ENCODE data around the gene PTPRU. TPM values are rescaled to one million over a fixed set of nuclear protein-coding genes. Genes with fewer than 3 reads are reported as not detected.
A peak's percentile ranks its signal among the peaks of the same experiment; 100 is the strongest.

PTPRU gene
- total and polyA plus RNA-seq, 2 of the 8 experiments (the other 6 are each of a cell fraction or from before 2014, with no cell fraction given) = 33.8 to 41.8 TPM

DNA sequence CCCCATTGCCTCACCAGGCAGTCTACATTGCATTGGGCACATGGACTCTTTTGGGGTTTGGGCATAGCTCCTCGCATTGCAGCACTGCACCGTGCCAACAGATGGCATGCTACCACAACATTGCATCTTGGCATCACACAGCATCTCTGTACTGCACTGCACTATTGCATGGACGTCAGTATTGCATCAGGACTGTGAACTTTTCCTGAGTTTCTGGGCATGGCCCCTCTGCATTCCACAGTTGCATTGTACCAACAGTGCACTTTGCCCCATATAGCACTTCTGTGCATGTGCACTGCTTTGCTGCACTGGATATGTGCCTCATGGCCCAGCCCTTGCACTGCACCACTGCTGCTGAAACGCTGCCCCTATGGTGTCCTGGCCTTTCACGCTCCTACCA, 9.6 kb downstream of the PTPRU start:
- no peaks in the 10 kb centered on the region for H3K9me3 ChIP-seq (ENCODE audit: insufficient read depth in 2 of 2, low read depth in 1 of 2, low read length in 1 of 2)
- H3K79me2 ChIP-seq (ENCODE audit: control insufficient read depth in 1 of 2, insufficient read depth in 2 of 2, low read length in 2 of 2) = no peaks in the 10 kb centered on the region
- H3K27ac ChIP-seq (ENCODE audit: low read depth, low read length) = no peak overlapping the region
- H3K4me2 ChIP-seq (ENCODE audit: insufficient read depth in 1 of 2, low read depth in 2 of 2, low read length in 2 of 2) = no peak overlapping the region
- WGBS, 2 experiments (ENCODE audit: extremely low coverage in 1 of 2, insufficient coverage in 1 of 2, insufficient read length in 1 of 2, insufficient replicate concordance in 2 of 2, low coverage in 1 of 2, low lambda C conversion rate in 2 of 2, missing lambda C conversion rate in 1 of 2) = 86% methylated on average over 5 of the region's 5 CpGs; no CpG with 5 or more reads in 1 of the 2 experiments
- H2BK120ac ChIP-seq (replicated peaks; ENCODE audit: low read depth, low read length) = no peak overlapping the region
- DNase-seq (ENCODE audit: low read depth in 1 of 2, low spot score in 2 of 2) (no peak), FAIRE-seq (no peak)
- peak overlapping the region; percentile 75; the same call in 1 of the 2 replicates for H2AK5ac ChIP-seq (ENCODE audit: low read depth, low read length)
- H2BK12ac ChIP-seq (ENCODE audit: low read depth, low read length) = peak overlapping the region; percentile 52; the same call in 1 of the 2 replicates
- H3K14ac ChIP-seq (ENCODE audit: insufficient read length) = no peak overlapping the region
- H4K20me1 ChIP-seq (replicated peaks in 1 of 2; ENCODE audit: control insufficient read depth in 1 of 2, insufficient read depth in 2 of 2, low read length in 2 of 2) = no peaks in the 10 kb centered on the region
- 0 out of 2 replicates have a peak overlapping the region, but pooled peaks have one; percentile 26 for H2BK5ac ChIP-seq (ENCODE audit: low read depth, low read length)
- H3K4me1 ChIP-seq (replicated peaks in 1 of 4; ENCODE audit: control insufficient read depth in 3 of 4, insufficient read depth in 4 of 4, low read length in 3 of 4) = peaks cover 13 to 26% (median 20%) of the 10 kb centered on the region in 4 experiments
- H3K23me2 ChIP-seq (ENCODE audit: low read depth, low read length) = peaks cover 2% of the 10 kb centered on the region; the same call in 1 of the 2 replicates
- no peak overlapping the region for H3K4me3 ChIP-seq (ENCODE audit: extremely low read depth in 1 of 4, insufficient read depth in 2 of 4, low read depth in 3 of 4, low read length in 4 of 4)
- no peak overlapping the region; the same call in 1 of the 2 replicates for H3K18ac ChIP-seq (ENCODE audit: extremely low read depth, low read length)
- H3K36me3 ChIP-seq (ENCODE audit: control insufficient read depth in 2 of 4, insufficient read depth in 4 of 4, low read length in 3 of 4) = no peaks in the 10 kb centered on the region
- no peak overlapping the region for H2AFZ ChIP-seq (ENCODE audit: low read length)
- H3K23ac ChIP-seq (ENCODE audit: insufficient read length) = no peak overlapping the region
- no peak overlapping the region for H4K8ac ChIP-seq (ENCODE audit: extremely low read depth, insufficient read depth, low read length)
- H4K91ac ChIP-seq (replicated peaks; ENCODE audit: insufficient read length, low read length) = no peak overlapping the region
- no peak overlapping the region for H3K9ac ChIP-seq (replicated peaks in 1 of 4; ENCODE audit: extremely low read depth in 1 of 4, low read depth in 3 of 4, low read length in 3 of 4)
- H3K79me1 ChIP-seq (ENCODE audit: low read depth, low read length) = peaks cover 11% of the 10 kb centered on the region
- H2BK15ac ChIP-seq (ENCODE audit: low read length) = peak overlapping the region; percentile 47; the same call in 1 of the 2 replicates
- no peak overlapping the region for H3K56ac ChIP-seq (replicated peaks; ENCODE audit: insufficient read length, low read depth, low read length)
- CTCF ChIA-PET (ENCODE audit: partially characterized antibody) = interaction anchor here (0.7 to 12.3 kb wide), 19 partner anchors 10 to 210 kb away, joined by 3 to 113 read pairs (median 4); no protein-coding TSS in a partner anchor
- H2BK20ac ChIP-seq (ENCODE audit: low read length) = 0 out of 2 replicates have a peak overlapping the region, but pooled peaks have one; percentile 13
- no peak overlapping the region for H4K5ac ChIP-seq (ENCODE audit: insufficient read length, low read depth, low read length)
- H3K4ac ChIP-seq (replicated peaks; ENCODE audit: insufficient read length, low read depth, low read length) = no peak overlapping the region
- no peaks in the 10 kb centered on the region for H3K27me3 ChIP-seq (replicated peaks in 1 of 4; ENCODE audit: control insufficient read depth in 3 of 4, extremely low read depth in 1 of 4, insufficient read depth in 3 of 4, low read length in 3 of 4)
- POLR2A ChIA-PET (ENCODE audit: partially characterized antibody) = no interaction called here
- no peak for TF ChIP-seq EGR1 (IDR thresholded peaks at IDR 0.05; ENCODE audit: borderline replicate concordance, low read depth, low read length)

All from H1 (cell line).